Spinal cord (tissue), 10 donors: ENCODE measurements around the gene THOP1. TPM values are rescaled to one million over a fixed set of nuclear protein-coding genes. Genes with fewer than 3 reads are reported as not detected.

ENCODE experiments used
- DNase-seq, 6 donors: peaks; one replicate each; pipeline versions ENCODE4 v3.0.0 to v3.0.0-alpha.2; 2013 to 2015; ENCODE audit warnings: low spot score in 6 of 6, low read depth in 4 of 6
- H3K27ac ChIP-seq: one replicate; pipeline ENCODE4 v1.5.1; 2013; ENCODE audit warnings: low read depth, low read length, control low read depth
- H3K27me3 ChIP-seq: one replicate; pipeline ENCODE4 v1.6.1; 2013; ENCODE audit warnings: low read length; ENCODE audit not compliant: control insufficient read depth, insufficient read depth
- H3K36me3 ChIP-seq: one replicate; pipeline ENCODE4 v1.6.1; 2013; ENCODE audit warnings: low read length; ENCODE audit not compliant: control insufficient read depth, insufficient read depth
- H3K4me1 ChIP-seq: one replicate; pipeline ENCODE4 v1.6.1; 2013; ENCODE audit warnings: low read length; ENCODE audit not compliant: control insufficient read depth, insufficient read depth
- H3K4me3 ChIP-seq: one replicate; pipeline ENCODE4 v1.5.1; 2013; ENCODE audit warnings: low read depth, low read length, control low read depth
- H3K9me3 ChIP-seq: one replicate; pipeline ENCODE4 v1.6.1; 2013; ENCODE audit warnings: low read length; ENCODE audit not compliant: control insufficient read depth, insufficient read depth
- WGBS: methylation state at CpG from one replicate; pipeline ENCODE4 v1.1.5; 2013; ENCODE audit warnings: missing lambda C conversion rate; ENCODE audit not compliant: insufficient coverage; 5-methylcytosine and 5-hydroxymethylcytosine counted together
- polyA plus RNA-seq, 2 donors: library from polyadenylated mRNA; unstranded; fragments of 120-200 nt; gene quantifications; one replicate each; pipeline ENCODE4 v1.2.1, GENCODE V29; 2013; ENCODE audit not compliant: insufficient read length in 2 of 2
- total RNA-seq, 2 donors: library from RNA; depleted of rRNA in 1 of 2; stranded (reverse); fragments of 120-200 nt in 1 of 2; fragments of >200 nt in 1 of 2; gene quantifications; one replicate each; pipeline versions ENCODE4 v1.2.3 to v1.2.4, GENCODE V29; 2013 to 2014
- donor health status: healthy.

Gene THOP1
- total and polyA plus RNA-seq, 4 donors, result 42.2 to 89.0 (median 63.1) TPM

GRCh38 chr19:2761309-2761677 lies 24.0 kb upstream of the THOP1 start:
- DNase-seq, result no peak
- Histone ChIP-seq H3K27me3 (no peaks in the 10 kb centered on the region), H3K27ac (no peak overlapping the region), H3K4me3 (no peak overlapping the region), H3K9me3 (no peaks in the 10 kb centered on the region), H3K36me3 (peaks cover 94% of the 10 kb centered on the region), H3K4me1 (no peaks in the 10 kb centered on the region)
- 84% methylated on average over 14 of the region's 16 CpGs for WGBS

DNA sequence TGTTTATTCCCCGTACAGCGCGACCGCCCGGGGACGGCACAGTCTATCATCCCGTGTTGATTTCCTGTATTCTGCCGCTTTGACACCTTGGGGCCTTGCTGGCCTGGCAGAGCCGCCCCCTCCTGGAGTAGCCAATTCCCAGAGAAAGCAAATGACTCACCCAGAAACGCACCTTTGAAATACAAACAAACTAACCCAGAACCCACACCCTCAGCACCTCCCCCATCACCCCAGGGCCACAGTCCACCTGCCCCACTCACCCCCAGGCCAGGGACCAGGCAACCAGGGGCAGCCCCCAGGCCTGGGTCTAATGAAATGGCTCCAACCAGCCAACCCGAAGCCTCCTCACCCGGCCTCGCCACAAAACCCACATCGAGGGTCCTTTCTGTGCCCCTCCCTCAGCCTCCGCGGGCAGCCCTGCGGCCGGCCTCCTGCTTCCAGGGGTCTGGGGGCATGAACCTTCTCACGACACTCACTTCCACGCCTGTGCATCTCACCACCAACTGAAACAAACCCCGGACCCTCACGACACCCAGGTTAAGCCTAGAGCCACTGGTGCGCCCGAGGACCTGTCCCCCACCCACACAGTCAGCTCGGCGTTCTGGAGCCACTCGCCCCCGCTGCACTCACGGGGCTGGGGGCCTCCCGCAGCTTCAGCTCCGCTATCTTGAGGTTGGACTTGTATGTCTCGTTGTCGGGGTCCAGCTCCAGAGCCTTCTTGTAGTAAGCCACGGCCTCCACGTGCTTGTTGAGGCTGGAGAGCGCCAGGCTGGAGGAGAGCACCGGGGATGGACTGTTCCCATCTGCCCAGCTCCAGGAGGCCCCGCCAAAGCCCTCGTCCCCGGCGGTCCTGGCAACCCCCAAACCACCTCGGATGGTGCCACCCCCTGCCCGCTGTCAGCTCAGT lies 23.2 kb upstream of the THOP1 start:
- H3K4me3 ChIP-seq, result no peak overlapping the region
- no peak overlapping the region for H3K27ac ChIP-seq
- no peaks in the 10 kb centered on the region for H3K9me3 ChIP-seq
- 94% methylated on average over 39 of the region's 43 CpGs for WGBS
- peaks cover 94% of the 10 kb centered on the region for H3K36me3 ChIP-seq
- no peak for DNase-seq
- H3K4me1 ChIP-seq, result no peaks in the 10 kb centered on the region
- no peaks in the 10 kb centered on the region for H3K27me3 ChIP-seq

DNA sequence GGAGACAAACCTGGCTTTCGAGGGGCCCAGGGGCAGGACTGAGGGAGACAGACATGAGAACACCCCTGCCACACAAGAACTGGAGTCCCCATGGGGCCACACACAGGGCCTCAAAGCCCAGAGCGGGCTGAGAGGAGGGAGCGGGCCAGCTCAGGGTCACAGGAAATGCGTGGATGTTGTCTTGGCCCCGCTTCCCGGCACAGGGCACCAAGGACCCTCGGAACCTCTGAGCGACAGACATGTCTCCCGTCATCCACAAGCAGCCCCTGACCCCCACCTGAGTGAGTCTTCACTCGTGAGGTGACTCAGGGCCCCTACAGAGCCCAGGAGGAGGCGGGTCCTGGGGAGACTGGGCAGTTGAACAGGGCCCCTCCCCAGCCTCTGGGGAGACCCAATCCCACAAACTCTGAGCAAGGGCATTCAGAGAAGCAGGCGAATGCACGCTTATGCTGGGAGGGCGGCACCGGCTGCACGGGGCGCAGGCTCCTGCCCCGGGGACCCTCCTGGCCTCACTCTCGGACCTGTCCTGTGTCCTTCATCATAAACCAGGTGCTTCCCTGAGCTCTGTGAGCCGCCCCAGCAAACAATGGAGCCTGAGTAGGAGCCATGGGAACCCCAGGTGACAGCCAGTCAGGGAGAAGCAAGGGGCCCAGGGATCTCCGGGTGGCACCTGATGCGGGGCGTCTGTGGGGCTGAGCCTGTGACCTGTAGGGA lies 22.4 kb upstream of the THOP1 start:
- 94% methylated on average over 23 of the region's 23 CpGs for WGBS
- Histone ChIP-seq H3K9me3 (no peaks in the 10 kb centered on the region), H3K27me3 (no peaks in the 10 kb centered on the region), H3K27ac (no peak overlapping the region), H3K4me1 (no peaks in the 10 kb centered on the region), H3K4me3 (no peak overlapping the region), H3K36me3 (peaks cover 94% of the 10 kb centered on the region)
- no peak for DNase-seq

GRCh38 chr19:2763687-2764086 lies 21.6 kb upstream of the THOP1 start:
- H3K27ac ChIP-seq, result no peak overlapping the region
- H3K36me3 ChIP-seq, result peaks cover 94% of the 10 kb centered on the region
- no peak overlapping the region for H3K4me3 ChIP-seq
- DNase-seq, result no peak
- H3K27me3 ChIP-seq, result no peaks in the 10 kb centered on the region
- no peaks in the 10 kb centered on the region for H3K9me3 ChIP-seq
- no peaks in the 10 kb centered on the region for H3K4me1 ChIP-seq
- WGBS, result 96% methylated on average over 10 of the region's 12 CpGs

DNA sequence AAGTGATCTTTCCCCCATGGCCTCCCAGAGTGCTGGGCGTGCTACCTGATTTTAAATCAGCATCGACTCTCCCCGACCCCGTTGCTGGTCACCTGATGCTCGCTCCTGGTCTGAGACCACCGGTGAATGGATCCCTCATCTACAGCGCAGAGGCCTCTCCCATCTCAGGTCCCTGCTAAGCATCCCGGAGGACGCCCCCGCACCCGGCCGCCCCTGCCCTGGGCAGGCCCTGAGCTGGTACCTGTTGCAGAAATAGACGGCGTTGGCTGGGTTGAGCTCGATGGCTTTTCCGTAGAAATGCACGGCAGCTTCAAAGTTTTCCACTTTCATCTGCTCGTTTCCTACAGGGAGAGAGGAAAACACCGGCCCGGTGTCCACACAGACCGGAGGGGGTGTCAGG lies 20.4 kb upstream of the THOP1 start:
- peaks cover 94% of the 10 kb centered on the region for H3K36me3 ChIP-seq
- H3K4me1 ChIP-seq, result no peaks in the 10 kb centered on the region
- H3K27ac ChIP-seq, result no peak overlapping the region
- no peaks in the 10 kb centered on the region for H3K27me3 ChIP-seq
- 94% methylated on average over 20 of the region's 21 CpGs for WGBS
- no peak for DNase-seq
- H3K9me3 ChIP-seq, result no peaks in the 10 kb centered on the region
- no peak overlapping the region for H3K4me3 ChIP-seq

DNA sequence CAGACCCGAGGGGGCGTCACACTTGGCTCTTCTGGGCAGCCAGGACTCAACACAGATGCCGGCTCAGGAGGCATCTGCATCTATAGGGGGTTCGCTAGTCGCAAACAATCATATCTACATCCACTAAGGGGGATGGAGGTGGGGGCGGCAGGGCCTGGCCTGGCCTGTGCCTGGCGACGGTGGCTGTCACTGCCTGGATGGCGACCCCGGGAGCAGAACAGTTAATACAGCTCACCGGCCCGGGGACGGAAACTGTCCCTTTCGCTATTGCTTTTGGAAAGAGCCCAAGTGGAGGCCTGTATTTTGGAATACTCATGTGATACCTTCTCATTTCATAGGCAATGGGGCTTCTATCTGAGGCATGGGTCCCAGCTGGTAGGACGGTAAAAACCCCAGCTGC lies 19.9 kb upstream of the THOP1 start:
- WGBS, result no CpG with 5 or more reads among the region's 15 CpGs

GRCh38 chr19:2766594-2767372 lies 18.5 kb upstream of the THOP1 start:
- Histone ChIP-seq H3K36me3 (peaks cover 96% of the 10 kb centered on the region), H3K27ac (no peak overlapping the region), H3K9me3 (no peaks in the 10 kb centered on the region), H3K4me1 (peaks cover 7% of the 10 kb centered on the region), H3K27me3 (no peaks in the 10 kb centered on the region), H3K4me3 (no peak overlapping the region)
- 92% methylated on average over 31 of the region's 35 CpGs for WGBS
- no peak for DNase-seq

More for the DNA sequence above, 19.9 kb upstream of the THOP1 start:
- Histone ChIP-seq H3K9me3 (no peaks in the 10 kb centered on the region), H3K36me3 (peaks cover 98% of the 10 kb centered on the region), H3K27ac (no peak overlapping the region), H3K27me3 (no peaks in the 10 kb centered on the region), H3K4me3 (no peak overlapping the region), H3K4me1 (peaks cover 3% of the 10 kb centered on the region)
- no peak for DNase-seq

GRCh38 chr19:2767688-2768087 lies 17.6 kb upstream of the THOP1 start:
- Histone ChIP-seq H3K9me3 (no peaks in the 10 kb centered on the region), H3K27ac (no peak overlapping the region), H3K27me3 (no peaks in the 10 kb centered on the region), H3K36me3 (peaks cover 96% of the 10 kb centered on the region), H3K4me1 (peaks cover 7% of the 10 kb centered on the region), H3K4me3 (no peak overlapping the region)
- WGBS, result 96% methylated on average over 19 of the region's 19 CpGs
- no peak for DNase-seq

DNA sequence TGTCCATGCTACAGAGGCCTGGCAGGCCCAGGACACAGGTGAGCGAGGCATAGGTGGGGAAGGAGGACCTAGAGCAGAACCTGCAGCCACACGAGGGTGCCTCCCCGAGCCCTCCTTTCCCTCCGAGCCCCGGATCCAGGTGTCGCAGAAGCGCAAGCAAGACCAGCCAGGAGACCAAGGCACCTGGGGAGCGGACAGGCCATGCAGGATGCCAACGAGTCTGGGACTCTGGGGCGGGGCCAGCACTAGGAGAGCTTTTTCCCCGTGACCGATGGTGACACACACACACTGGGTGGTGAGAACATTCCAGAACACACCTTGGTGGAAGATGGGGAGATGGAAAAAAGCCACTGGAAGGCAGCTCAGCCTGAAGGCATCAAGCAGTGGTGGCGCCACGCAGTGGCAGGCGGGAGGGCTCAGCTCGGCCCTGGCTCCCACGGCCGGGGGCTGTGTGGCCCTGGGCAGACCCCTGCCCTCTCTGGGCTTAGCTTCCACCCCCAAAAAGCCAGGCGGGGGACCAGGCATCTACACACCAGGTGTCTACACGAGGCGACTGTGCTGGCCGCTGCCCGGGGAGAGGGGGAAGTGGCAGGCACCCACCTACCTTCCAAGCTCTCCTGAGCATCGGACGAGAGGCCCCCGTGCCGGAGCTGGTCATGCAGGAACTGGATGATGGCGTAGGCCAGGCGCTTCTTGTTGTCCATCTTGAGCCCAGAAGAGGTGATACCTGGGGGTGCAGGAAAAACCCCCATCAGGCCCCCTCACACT lies 16.8 kb upstream of the THOP1 start:
- Histone ChIP-seq H3K4me1 (peaks cover 7% of the 10 kb centered on the region), H3K36me3 (peaks cover 88% of the 10 kb centered on the region), H3K27me3 (no peaks in the 10 kb centered on the region), H3K4me3 (no peak overlapping the region), H3K27ac (no peak overlapping the region), H3K9me3 (no peaks in the 10 kb centered on the region)
- WGBS, result 93% methylated on average over 25 of the region's 29 CpGs
- no peak for DNase-seq
